Body of pancreas (tissue), 4 donors: ENCODE results near the gene EHMT1. TPM values are rescaled to one million over a fixed set of nuclear protein-coding genes. Genes with fewer than 3 reads are reported as not detected.

Experiments
- ATAC-seq: fragments of 150-250 bp; one replicate; pipeline ENCODE4 v1.9.1; 2016
- DNase-seq, 4 donors: peaks; one replicate each; pipeline ENCODE4 v3.0.0-alpha.2; 2019
- H3K27ac ChIP-seq, 4 donors: fragments of 200-600 bp; sonication (generic); 1 replicate in 3 of 4; 2 replicates in 1 of 4; pipeline versions ENCODE4 v1.5.1 to v1.6.1; 2016 to 2019; ENCODE audit warnings: mild to moderate bottlenecking in 1 of 4, mixed read lengths in 1 of 4, moderate library complexity in 1 of 4
- H3K27me3 ChIP-seq, 2 donors: fragments of 200-600 bp; sonication (generic); one replicate each; pipeline ENCODE4 v1.6.0; 2016; ENCODE audit warnings: mild to moderate bottlenecking in 1 of 2
- H3K36me3 ChIP-seq, 2 donors: fragments of 200-600 bp; sonication (generic); replicated peaks in 1 of 2; 2 replicates each; pipeline ENCODE4 v1.5.1; 2016; ENCODE audit warnings: low read depth in 2 of 2; ENCODE audit not compliant: insufficient read depth in 1 of 2
- H3K4me1 ChIP-seq: fragments of 200-600 bp; sonication (generic); one replicate; pipeline ENCODE4 v1.6.0; 2016
- H3K4me3 ChIP-seq, 2 donors: fragments of 200-600 bp; sonication (generic); 1 replicate in 1 of 2; 2 replicates in 1 of 2; pipeline ENCODE4 v1.5.1; 2016 to 2019
- H3K9me3 ChIP-seq, 3 donors: fragments of 200-600 bp; sonication (generic); 1 replicate in 2 of 3; 2 replicates in 1 of 3; pipeline ENCODE4 v1.5.1; 2016
- CTCF ChIP-seq, 7 experiments: fragments of 450-650 bp in 4 of 7; fragments of 200-600 bp in 3 of 7; sonication (generic) in 3 of 7; IDR thresholded peaks; one replicate each; pipeline ENCODE4 v1.5.1; 2016 to 2019; ENCODE audit warnings: antibody characterized with exemption in 7 of 7
- POLR2A ChIP-seq, 3 donors: fragments of 450-650 bp; IDR thresholded peaks; one replicate each; pipeline ENCODE4 v1.6.1; 2016; ENCODE audit warnings: antibody characterized with exemption in 3 of 3, mild to moderate bottlenecking in 2 of 3
- WGBS, 2 donors: methylation state at CpG; one replicate each; pipeline ENCODE4 v1.1.5; 2017; 5-methylcytosine and 5-hydroxymethylcytosine counted together
- intact Hi-C: fragments of 100-400 bp; cut with DNase I; formaldehyde crosslinking; loops from one replicate; pipeline ENCODE4 v1.15.1; 2023
- total RNA-seq, 2 donors: library from RNA; depleted of rRNA; stranded (reverse); fragments of >200 nt; gene quantifications; one replicate each; pipeline ENCODE4 v1.1.0, GENCODE V29; 2016

EHMT1 gene
- total RNA-seq, 2 donors from 2014 or later = 41.0 to 65.9 TPM

- ATAC-seq (peak; percentile 38), DNase-seq (no peak)
- Histone ChIP-seq H3K27ac (peak overlapping the region in 1 of 4 donors; percentile 30), H3K36me3 (no peaks in the 10 kb centered on the region), H3K9me3 (no peaks in the 10 kb centered on the region), H3K4me1 (peaks cover 56% of the 10 kb centered on the region), H3K4me3 (no peak overlapping the region), H3K27me3 (no peaks in the 10 kb centered on the region)
- WGBS, 2 donors = 58 to 69% methylated on average over 16 of the region's 16 CpGs
- intact Hi-C loops = no loop called here
- no peak for TF ChIP-seq POLR2A (IDR thresholded peaks at IDR 0.05)
- TF ChIP-seq CTCF (IDR thresholded peaks at IDR 0.05) = no peak
Measured at GRCh38 chr9:137666955-137667670, 48.3 kb downstream of the EHMT1 start.

- ATAC-seq (no peak), DNase-seq (no peak)
- H3K4me1 ChIP-seq = peaks cover 66% of the 10 kb centered on the region
- no peak overlapping the region for H3K4me3 ChIP-seq
- H3K9me3 ChIP-seq = no peaks in the 10 kb centered on the region
- no peaks in the 10 kb centered on the region for H3K36me3 ChIP-seq
- no peaks in the 10 kb centered on the region for H3K27me3 ChIP-seq
- TF ChIP-seq POLR2A (IDR thresholded peaks at IDR 0.05) = no peak
- intact Hi-C loops = no loop called here
- H3K27ac ChIP-seq = no peak overlapping the region
Measured at GRCh38 chr9:137668203-137668602, 49.4 kb downstream of the EHMT1 start.

GRCh38 chr9:137669261-137669672 lies 50.5 kb downstream of the EHMT1 start:
- Histone ChIP-seq H3K9me3 (no peaks in the 10 kb centered on the region), H3K4me1 (peaks cover 73% of the 10 kb centered on the region), H3K36me3 (no peaks in the 10 kb centered on the region), H3K4me3 (no peak overlapping the region), H3K27ac (no peak overlapping the region), H3K27me3 (no peaks in the 10 kb centered on the region)
- ATAC-seq (no peak), DNase-seq (no peak)
- TF ChIP-seq POLR2A (IDR thresholded peaks at IDR 0.05) (no peak), CTCF (IDR thresholded peaks at IDR 0.05) (no peak)
- 83% methylated on average over 23 of the region's 23 CpGs for WGBS, 2 donors
- intact Hi-C loops = no loop called here

- Histone ChIP-seq H3K9me3 (no peaks in the 10 kb centered on the region), H3K36me3 (no peaks in the 10 kb centered on the region), H3K27ac (peak overlapping the region in 2 of 4 donors; percentile 51 to 59), H3K4me3 (no peak overlapping the region), H3K27me3 (no peaks in the 10 kb centered on the region), H3K4me1 (peaks cover 66% of the 10 kb centered on the region)
- peak in 2 of 7 experiments; percentile 8 for TF ChIP-seq CTCF (IDR thresholded peaks at IDR 0.05)
- TF ChIP-seq POLR2A (IDR thresholded peaks at IDR 0.05) = no peak
- DNase-seq = peak; percentile 72 to 84 (median 83)
- ATAC-seq = peak; percentile 81
- intact Hi-C loops = no loop called here
- WGBS, 2 donors = 27 to 31% methylated on average over 25 of the region's 25 CpGs
Measured at GRCh38 chr9:137670391-137671195, 51.8 kb downstream of the EHMT1 start.

- TF ChIP-seq POLR2A (IDR thresholded peaks at IDR 0.05) = no peak
- TF ChIP-seq CTCF (IDR thresholded peaks at IDR 0.05) = no peak
- peaks cover 60% of the 10 kb centered on the region for H3K4me1 ChIP-seq
- no peak for DNase-seq
- intact Hi-C loops = no loop called here
- ATAC-seq = no peak
- no peak overlapping the region for H3K4me3 ChIP-seq
- no peaks in the 10 kb centered on the region for H3K36me3 ChIP-seq
- H3K9me3 ChIP-seq = no peaks in the 10 kb centered on the region
- H3K27me3 ChIP-seq = no peaks in the 10 kb centered on the region
- H3K27ac ChIP-seq = peak overlapping the region in 2 of 4 donors; percentile 51 to 59
- 42 to 64% methylated on average over 3 of the region's 3 CpGs for WGBS, 2 donors
Measured at GRCh38 chr9:137671196-137671538, 52.4 kb downstream of the EHMT1 start.
